Cardiac fibroblast (primary cell): ENCODE results near the gene ITGA2.
A peak's percentile ranks its signal among the peaks of the same experiment; 100 is the strongest.

Experiments
- DNase-seq, 2 donors: peaks; one replicate each; pipeline versions ENCODE4 v3.0.0 to v3.0.0-alpha.2; 2010; ENCODE audit warnings: low read depth in 2 of 2
- H3K4me3 ChIP-seq, 2 donors: replicated peaks in 1 of 2; 1 replicate in 1 of 2; 2 replicates in 1 of 2; pipeline ENCODE4 v1.5.1; 2011; ENCODE audit warnings: low read depth in 2 of 2, low read length in 2 of 2, mild to moderate bottlenecking in 2 of 2, moderate library complexity in 1 of 2
- TF ChIP-seq, protein P1 (sequence below): IDR thresholded peaks from one replicate; pipeline ENCODE4 v1.5.1; 2011; ENCODE audit warnings: low read depth, mild to moderate bottlenecking, low read length, inconsistent platforms

Gene ITGA2

DNA sequence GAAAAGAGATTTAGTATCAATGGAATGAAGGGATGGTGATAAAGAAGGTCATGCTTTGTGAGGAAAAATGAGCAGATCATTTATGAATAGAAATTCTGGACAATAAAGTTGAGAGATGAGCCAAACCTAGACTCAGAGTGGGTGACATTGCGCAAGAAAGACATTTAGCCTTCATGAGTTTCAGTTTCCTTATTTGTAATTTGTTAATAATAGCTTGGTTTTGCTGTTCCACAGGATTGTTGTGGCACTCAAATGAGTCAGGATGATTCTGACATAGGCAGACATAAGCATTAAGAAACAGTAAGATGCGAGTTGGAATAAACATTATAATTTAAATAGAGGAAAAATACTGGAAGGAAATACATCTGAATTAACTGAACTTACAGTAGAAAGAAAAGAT, 34.8 kb downstream of the ITGA2 start:
- no peak overlapping the region for H3K4me3 ChIP-seq
- peak; percentile 75 to 96 for DNase-seq
- TF ChIP-seq, protein P1, sequence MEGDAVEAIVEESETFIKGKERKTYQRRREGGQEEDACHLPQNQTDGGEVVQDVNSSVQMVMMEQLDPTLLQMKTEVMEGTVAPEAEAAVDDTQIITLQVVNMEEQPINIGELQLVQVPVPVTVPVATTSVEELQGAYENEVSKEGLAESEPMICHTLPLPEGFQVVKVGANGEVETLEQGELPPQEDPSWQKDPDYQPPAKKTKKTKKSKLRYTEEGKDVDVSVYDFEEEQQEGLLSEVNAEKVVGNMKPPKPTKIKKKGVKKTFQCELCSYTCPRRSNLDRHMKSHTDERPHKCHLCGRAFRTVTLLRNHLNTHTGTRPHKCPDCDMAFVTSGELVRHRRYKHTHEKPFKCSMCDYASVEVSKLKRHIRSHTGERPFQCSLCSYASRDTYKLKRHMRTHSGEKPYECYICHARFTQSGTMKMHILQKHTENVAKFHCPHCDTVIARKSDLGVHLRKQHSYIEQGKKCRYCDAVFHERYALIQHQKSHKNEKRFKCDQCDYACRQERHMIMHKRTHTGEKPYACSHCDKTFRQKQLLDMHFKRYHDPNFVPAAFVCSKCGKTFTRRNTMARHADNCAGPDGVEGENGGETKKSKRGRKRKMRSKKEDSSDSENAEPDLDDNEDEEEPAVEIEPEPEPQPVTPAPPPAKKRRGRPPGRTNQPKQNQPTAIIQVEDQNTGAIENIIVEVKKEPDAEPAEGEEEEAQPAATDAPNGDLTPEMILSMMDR = no peak

- TF ChIP-seq, protein P1 = no peak
- DNase-seq = no peak
- no peak overlapping the region for H3K4me3 ChIP-seq
Observed at GRCh38 chr5:53024535-53024934, 35.4 kb downstream of the ITGA2 start.

- no peak overlapping the region for H3K4me3 ChIP-seq
- DNase-seq = no peak
- TF ChIP-seq, protein P1 = no peak
Observed at GRCh38 chr5:53025487-53025886, 36.3 kb downstream of the ITGA2 start.

- no peak overlapping the region for H3K4me3 ChIP-seq
- DNase-seq = peak; percentile 81 to 91
- TF ChIP-seq, protein P1 = no peak
Observed at GRCh38 chr5:53027913-53028312, 38.8 kb downstream of the ITGA2 start.

DNA sequence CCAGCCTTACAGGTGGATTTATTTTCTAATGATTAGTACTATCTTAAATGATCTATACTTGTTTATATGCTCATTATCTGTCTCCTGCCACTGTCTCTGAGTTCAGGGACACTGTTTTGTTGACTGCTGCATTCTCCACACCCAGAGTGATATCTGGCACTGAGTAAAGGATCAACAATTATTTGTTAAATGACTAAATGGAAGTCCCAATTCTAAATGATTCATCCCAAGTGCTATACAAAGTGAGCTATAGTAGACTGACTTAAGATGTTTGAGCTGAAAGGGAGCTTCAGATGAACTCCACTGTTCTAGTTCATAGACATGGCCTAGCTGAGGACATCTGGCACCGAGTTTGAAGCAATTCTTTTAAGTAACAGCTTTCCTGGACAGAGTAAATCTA, 40.5 kb downstream of the ITGA2 start:
- TF ChIP-seq, protein P1 = no peak
- no peak overlapping the region for H3K4me3 ChIP-seq
- DNase-seq = peak in 1 of 2 donors; percentile 31

- TF ChIP-seq, protein P1 = no peak
- no peak for DNase-seq
- no peak overlapping the region for H3K4me3 ChIP-seq
Observed at GRCh38 chr5:53030893-53031292, 41.7 kb downstream of the ITGA2 start.

GRCh38 chr5:53031695-53032096, 42.5 kb downstream of the ITGA2 start:
- DNase-seq = peak; percentile 80 to 94
- TF ChIP-seq, protein P1 = no peak

More at GRCh38 chr5:53031695-53032096, 42.5 kb downstream of the ITGA2 start:
- H3K4me3 ChIP-seq = no peak overlapping the region
